ENCODE results near the gene RNF123.

The RNF123 gene

GRCh38 chr3:49706456-49707112, 17.2 kb downstream of the RNF123 start:
- H3K4me1 ChIP-seq (ENCODE audit: insufficient read depth, low read length, poor library complexity, severe bottlenecking): peaks cover 19% of the 10 kb centered on the region
- no peaks in the 10 kb centered on the region for H3K9me3 ChIP-seq (ENCODE audit: insufficient read depth, low read depth, low read length)
- no peaks in the 10 kb centered on the region for H3K9me2 ChIP-seq (replicated peaks; ENCODE audit: low read depth, low read length)
- peaks cover 8% of the 10 kb centered on the region for H3F3A ChIP-seq (ENCODE audit: low read depth)
- no peak overlapping the region for H3K4me2 ChIP-seq (ENCODE audit: low read depth, low read length, poor library complexity, severe bottlenecking)
- no peaks in the 10 kb centered on the region for H3K27me3 ChIP-seq (ENCODE audit: insufficient read depth, low read length, poor library complexity, severe bottlenecking)
- no peak overlapping the region for H3K4me3 ChIP-seq (ENCODE audit: low read length, poor library complexity, severe bottlenecking)
- peaks cover 6% of the 10 kb centered on the region; the same call in 1 of the 2 replicates for H3K79me2 ChIP-seq (ENCODE audit: insufficient read depth, low read length)
- H4K20me1 ChIP-seq (ENCODE audit: insufficient read depth, low read length, poor library complexity, severe bottlenecking): no peaks in the 10 kb centered on the region
- H3K9ac ChIP-seq (ENCODE audit: low read depth, low read length, poor library complexity, severe bottlenecking): no peak overlapping the region
- H2AFZ ChIP-seq (ENCODE audit: low read length): no peak overlapping the region
- no peak for TF ChIP-seq CTCF (conservative IDR thresholded peaks at IDR 0.05; ENCODE audit: low read length)
- TF ChIP-seq EZH2phosphoT487 (IDR thresholded peaks at IDR 0.05; ENCODE audit: borderline replicate concordance): no peak
- no peaks in the 10 kb centered on the region; the same call in 1 of the 2 replicates for H3K36me3 ChIP-seq (ENCODE audit: insufficient read depth, low read length)

GRCh38 chr3:49707113-49707480, 17.7 kb downstream of the RNF123 start:
- H3K9me3 ChIP-seq (ENCODE audit: insufficient read depth, low read depth, low read length): no peaks in the 10 kb centered on the region
- no peaks in the 10 kb centered on the region for H3K9me2 ChIP-seq (replicated peaks; ENCODE audit: low read depth, low read length)
- H3K79me2 ChIP-seq (ENCODE audit: insufficient read depth, low read length): peaks cover 6% of the 10 kb centered on the region; the same call in 1 of the 2 replicates
- no peak overlapping the region for H3K4me2 ChIP-seq (ENCODE audit: low read depth, low read length, poor library complexity, severe bottlenecking)
- no peak overlapping the region for H3K4me3 ChIP-seq (ENCODE audit: low read length, poor library complexity, severe bottlenecking)
- H3F3A ChIP-seq (ENCODE audit: low read depth): peaks cover 12% of the 10 kb centered on the region
- H3K36me3 ChIP-seq (ENCODE audit: insufficient read depth, low read length): no peaks in the 10 kb centered on the region; the same call in 1 of the 2 replicates
- peaks cover 24% of the 10 kb centered on the region for H3K4me1 ChIP-seq (ENCODE audit: insufficient read depth, low read length, poor library complexity, severe bottlenecking)
- H3K27me3 ChIP-seq (ENCODE audit: insufficient read depth, low read length, poor library complexity, severe bottlenecking): no peaks in the 10 kb centered on the region
- H2AFZ ChIP-seq (ENCODE audit: low read length): no peak overlapping the region
- H3K9ac ChIP-seq (ENCODE audit: low read depth, low read length, poor library complexity, severe bottlenecking): no peak overlapping the region
- H4K20me1 ChIP-seq (ENCODE audit: insufficient read depth, low read length, poor library complexity, severe bottlenecking): no peaks in the 10 kb centered on the region
- no peak for TF ChIP-seq CTCF (conservative IDR thresholded peaks at IDR 0.05; ENCODE audit: low read length)
- no peak for TF ChIP-seq EZH2phosphoT487 (IDR thresholded peaks at IDR 0.05; ENCODE audit: borderline replicate concordance)

- Histone ChIP-seq H3K4me1 (ENCODE audit: insufficient read depth, low read length, poor library complexity, severe bottlenecking) (peaks cover 49% of the 10 kb centered on the region), H3K27me3 (ENCODE audit: insufficient read depth, low read length, poor library complexity, severe bottlenecking) (no peaks in the 10 kb centered on the region), H3K4me2 (ENCODE audit: low read depth, low read length, poor library complexity, severe bottlenecking) (no peak overlapping the region), H3K9ac (ENCODE audit: low read depth, low read length, poor library complexity, severe bottlenecking) (no peak overlapping the region), H3K9me2 (replicated peaks; ENCODE audit: low read depth, low read length) (no peaks in the 10 kb centered on the region), H2AFZ (ENCODE audit: low read length) (no peak overlapping the region), H3K79me2 (ENCODE audit: insufficient read depth, low read length) (peaks cover 6% of the 10 kb centered on the region; the same call in 1 of the 2 replicates), H3F3A (ENCODE audit: low read depth) (peaks cover 24% of the 10 kb centered on the region), H4K20me1 (ENCODE audit: insufficient read depth, low read length, poor library complexity, severe bottlenecking) (no peaks in the 10 kb centered on the region), H3K36me3 (ENCODE audit: insufficient read depth, low read length) (no peaks in the 10 kb centered on the region), H3K9me3 (ENCODE audit: insufficient read depth, low read depth, low read length) (no peaks in the 10 kb centered on the region), H3K4me3 (ENCODE audit: low read length, poor library complexity, severe bottlenecking) (no peak overlapping the region)
- no peak for TF ChIP-seq CTCF (conservative IDR thresholded peaks at IDR 0.05; ENCODE audit: low read length)
- no peak for TF ChIP-seq EZH2phosphoT487 (IDR thresholded peaks at IDR 0.05; ENCODE audit: borderline replicate concordance)
These were observed 20.5 kb downstream of the RNF123 start for GRCh38 chr3:49709852-49710251.
